Neural progenitor cell (in vitro differentiated cells): ENCODE results near the gene MBD1. TPM values are rescaled to one million over a fixed set of nuclear protein-coding genes. Genes with fewer than 3 reads are reported as not detected.

Experiments used
- DNase-seq: peaks from one replicate; pipeline ENCODE4 v3.0.0-alpha.2; 2016; ENCODE audit warnings: low spot score
- H2AFZ ChIP-seq: fragments of 200-600 bp; sonication (generic); replicated peaks from 2 replicates; pipeline ENCODE4 v1.6.1; 2016; ENCODE audit warnings: antibody characterized with exemption
- H3F3A ChIP-seq: fragments of 200-600 bp; sonication (generic); 2 replicates; pipeline ENCODE4 v1.6.1; 2016; ENCODE audit warnings: antibody characterized with exemption, low read depth
- H3K27ac ChIP-seq: fragments of 200-600 bp; sonication (generic); 2 replicates; pipeline ENCODE4 v1.5.1; 2016; ENCODE audit warnings: mild to moderate bottlenecking
- H3K27me3 ChIP-seq: fragments of 200-600 bp; sonication (generic); 2 replicates; pipeline ENCODE4 v1.6.1; 2016; ENCODE audit warnings: mild to moderate bottlenecking, moderate library complexity
- H3K36me3 ChIP-seq: fragments of 200-600 bp; sonication (generic); 2 replicates; pipeline ENCODE4 v1.5.1; 2016
- H3K4me1 ChIP-seq: fragments of 200-600 bp; sonication (generic); 2 replicates; pipeline ENCODE4 v1.6.1; 2016; ENCODE audit warnings: mixed run types
- H3K4me2 ChIP-seq: fragments of 200-600 bp; sonication (generic); 2 replicates; pipeline ENCODE4 v1.6.1; 2016
- H3K4me3 ChIP-seq: fragments of 200-600 bp; sonication (generic); 2 replicates; pipeline ENCODE4 v1.5.1; 2016
- H3K79me2 ChIP-seq: fragments of 200-600 bp; sonication (generic); 2 replicates; pipeline ENCODE4 v1.6.1; 2016; ENCODE audit warnings: low read depth
- H3K9ac ChIP-seq: fragments of 200-600 bp; sonication (generic); 2 replicates; pipeline ENCODE4 v1.6.1; 2016
- H3K9me3 ChIP-seq: fragments of 200-600 bp; sonication (generic); 2 replicates; pipeline ENCODE4 v1.5.1; 2016; ENCODE audit warnings: low read depth
- H4K20me1 ChIP-seq: fragments of 200-600 bp; sonication (generic); 2 replicates; pipeline ENCODE4 v1.6.1; 2016; ENCODE audit warnings: low read depth
- H3K27ac Mint-ChIP-seq: 3 replicates; pipeline ENCODE4 v1.8.0; 2021; ENCODE audit warnings: mixed read lengths
- H3K27me3 Mint-ChIP-seq: 2 replicates; pipeline ENCODE4 v1.8.0; 2022; ENCODE audit warnings: low read depth, mild to moderate bottlenecking, inconsistent platforms, moderate library complexity, mixed read lengths; ENCODE audit not compliant: insufficient read depth
- H3K36me3 Mint-ChIP-seq: 3 replicates; pipeline ENCODE4 v1.8.0; 2021; ENCODE audit warnings: mixed read lengths
- H3K4me1 Mint-ChIP-seq: 3 replicates; pipeline ENCODE4 v1.8.0; 2021; ENCODE audit warnings: mixed read lengths
- H3K4me3 Mint-ChIP-seq: 3 replicates; pipeline ENCODE4 v1.8.0; 2021; ENCODE audit warnings: mild to moderate bottlenecking, moderate library complexity, mixed read lengths
- H3K9me3 Mint-ChIP-seq: 3 replicates; pipeline ENCODE4 v1.8.0; 2020; ENCODE audit warnings: mixed read lengths
- CTCF ChIP-seq: fragments of 200-600 bp; sonication (generic); IDR thresholded peaks from 2 replicates; pipeline ENCODE4 v1.5.1; 2017; ENCODE audit warnings: antibody characterized with exemption, mild to moderate bottlenecking
- EZH2 ChIP-seq: fragments of 200-600 bp; sonication (generic); IDR thresholded peaks from 2 replicates; pipeline ENCODE4 v1.6.1; 2017; ENCODE audit warnings: antibody characterized with exemption, mild to moderate bottlenecking, moderate library complexity
- EZH2phosphoT487 ChIP-seq: fragments of 200-600 bp; sonication (generic); IDR thresholded peaks from 2 replicates; pipeline ENCODE4 v1.6.1; 2017; ENCODE audit warnings: antibody characterized with exemption
- total RNA-seq: library from RNA; depleted of rRNA; stranded (reverse); fragments of >200 nt; gene quantifications from 2 replicates; pipeline ENCODE4 v1.2.3, GENCODE V29; 2015; ENCODE audit warnings: low replicate concordance

Gene MBD1
- total RNA-seq, 1 donor from 2014 or later = 32.7 TPM

- Histone ChIP-seq H2AFZ (peak overlapping the region; percentile 58), H3K36me3 (no peaks in the 10 kb centered on the region)
Measured at GRCh38 chr18:50268022-50268747, 13.1 kb downstream of the MBD1 start.

GRCh38 chr18:50266248-50266704 lies 15.0 kb downstream of the MBD1 start, which contains the start of gene CFAP53:
Gene CFAP53, minus strand, starts transcription at chr18:50266495. Its CDS starts 91 bp downstream, at chr18:50266404.
- DNase-seq = peak; percentile 95
- no peaks in the 10 kb centered on the region for H3K79me2 ChIP-seq
- peaks cover 29% of the 10 kb centered on the region for H3K27me3 ChIP-seq
- Mint-ChIP-seq H3K4me1 (peaks cover 7% of the 10 kb centered on the region), H3K27ac (peak within 1 kb of the TSS; percentile 35), H3K9me3 (no peaks in the 10 kb centered on the region), H3K27me3 (no peaks in the 10 kb centered on the region), H3K4me3 (peak within 1 kb of the TSS; percentile 93), H3K36me3 (peaks cover 16% of the 10 kb centered on the region)
- TF ChIP-seq EZH2phosphoT487 (no peak), EZH2 (peak; percentile 25)
- peak within 1 kb of the TSS; percentile 60 for H2AFZ ChIP-seq
- no peaks in the 10 kb centered on the region for H3K9me3 ChIP-seq
- no peaks in the 10 kb centered on the region for H4K20me1 ChIP-seq
- H3K36me3 ChIP-seq = no peaks in the 10 kb centered on the region
- no peak within 1 kb of the TSS for H3K27ac ChIP-seq
- peaks cover 3% of the 10 kb centered on the region for H3K4me1 ChIP-seq
- H3K4me3 ChIP-seq = peak within 1 kb of the TSS; percentile 58
- no peak within 1 kb of the TSS for H3K9ac ChIP-seq
- H3F3A ChIP-seq = peaks cover 9% of the 10 kb centered on the region
- peak within 1 kb of the TSS; percentile 72 for H3K4me2 ChIP-seq

More at GRCh38 chr18:50268022-50268747, 13.1 kb downstream of the MBD1 start:
- Histone ChIP-seq H3K4me1 (peaks cover 3% of the 10 kb centered on the region), H3K27ac (no peak overlapping the region), H3K27me3 (peaks cover 17% of the 10 kb centered on the region), H3K9ac (no peak overlapping the region), H4K20me1 (no peaks in the 10 kb centered on the region), H3K4me3 (peak overlapping the region; percentile 43), H3K79me2 (no peaks in the 10 kb centered on the region), H3K9me3 (no peaks in the 10 kb centered on the region), H3K4me2 (peak overlapping the region; percentile 68), H3F3A (peaks cover 9% of the 10 kb centered on the region)
- Mint-ChIP-seq H3K9me3 (no peaks in the 10 kb centered on the region), H3K27ac (no peak overlapping the region), H3K4me1 (peaks cover 7% of the 10 kb centered on the region), H3K4me3 (no peak overlapping the region), H3K36me3 (peaks cover 24% of the 10 kb centered on the region), H3K27me3 (no peaks in the 10 kb centered on the region)
- no peak for TF ChIP-seq EZH2phosphoT487
- no peak for TF ChIP-seq EZH2
- TF ChIP-seq CTCF = peak; percentile 76
- DNase-seq = peak; percentile 81

GRCh38 chr18:50262977-50263376 lies 18.3 kb downstream of the MBD1 start:
- peaks cover 7% of the 10 kb centered on the region for H3K4me1 Mint-ChIP-seq
- peaks cover 7% of the 10 kb centered on the region for H3K9me3 Mint-ChIP-seq
- Histone ChIP-seq H4K20me1 (no peaks in the 10 kb centered on the region), H3K27ac (no peak overlapping the region), H3K36me3 (no peaks in the 10 kb centered on the region), H3K4me3 (no peak overlapping the region), H3K4me2 (no peak overlapping the region), H3K27me3 (peaks cover 29% of the 10 kb centered on the region), H3K79me2 (no peaks in the 10 kb centered on the region), H3K9me3 (no peaks in the 10 kb centered on the region), H3F3A (peaks cover 8% of the 10 kb centered on the region), H3K9ac (no peak overlapping the region), H2AFZ (no peak overlapping the region), H3K4me1 (peaks cover 3% of the 10 kb centered on the region)
- H3K36me3 Mint-ChIP-seq = peaks cover 12% of the 10 kb centered on the region
- H3K4me3 Mint-ChIP-seq = no peak overlapping the region
- H3K27me3 Mint-ChIP-seq = peaks cover 3% of the 10 kb centered on the region
- no peak for TF ChIP-seq EZH2phosphoT487
- no peak for DNase-seq
- H3K27ac Mint-ChIP-seq = no peak overlapping the region

GRCh38 chr18:50250935-50251334 lies 30.4 kb downstream of the MBD1 start:
- DNase-seq = no peak
- Histone ChIP-seq H3K27me3 (no peaks in the 10 kb centered on the region), H4K20me1 (no peaks in the 10 kb centered on the region), H3K4me2 (no peak overlapping the region), H3F3A (no peaks in the 10 kb centered on the region), H3K4me3 (no peak overlapping the region), H3K9me3 (no peaks in the 10 kb centered on the region), H3K79me2 (no peaks in the 10 kb centered on the region), H3K4me1 (no peaks in the 10 kb centered on the region), H3K9ac (no peak overlapping the region), H3K36me3 (no peaks in the 10 kb centered on the region), H3K27ac (no peak overlapping the region), H2AFZ (no peak overlapping the region)
- H3K4me3 Mint-ChIP-seq = no peak overlapping the region
- no peaks in the 10 kb centered on the region for H3K4me1 Mint-ChIP-seq
- no peaks in the 10 kb centered on the region for H3K36me3 Mint-ChIP-seq
- H3K27me3 Mint-ChIP-seq = peaks cover 2% of the 10 kb centered on the region
- H3K9me3 Mint-ChIP-seq = no peaks in the 10 kb centered on the region
- no peak overlapping the region for H3K27ac Mint-ChIP-seq
- TF ChIP-seq EZH2 = no peak
- no peak for TF ChIP-seq EZH2phosphoT487
- no peak for TF ChIP-seq CTCF
